Adipose tissue (tissue), 3 donors: Measurements from ENCODE around the gene SMIM28. TPM values are rescaled to one million over a fixed set of nuclear protein-coding genes. Genes with fewer than 3 reads are reported as not detected.
"Not testable (repeated sequence)": the region's sequence is repeated elsewhere in the genome, so short reads cannot be mapped to it uniquely, and the experiment has no call there.

Experiments
- H3K27ac ChIP-seq: one replicate; pipeline ENCODE4 v1.5.1; 2013; ENCODE audit warnings: low read depth, low read length
- WGBS, 3 donors: extraction: QIAGEN DNeasy Blood & Tissue Kit; methylation state at CpG; one replicate each; pipeline ENCODE4 v1.1.7; 2013; 5-methylcytosine and 5-hydroxymethylcytosine counted together
- polyA plus RNA-seq, 3 donors: library from polyadenylated mRNA; stranded (reverse); fragments of 200-250 nt; gene quantifications; one replicate each; pipeline ENCODE4 v1.2.3, GENCODE V29; 2013
- donor health status: healthy with polysubstance abuse.
- donor health status: Bipolar disorder and iron deficiency.
- donor health status: healthy.

Gene SMIM28
- not detected for polyA plus RNA-seq

DNA sequence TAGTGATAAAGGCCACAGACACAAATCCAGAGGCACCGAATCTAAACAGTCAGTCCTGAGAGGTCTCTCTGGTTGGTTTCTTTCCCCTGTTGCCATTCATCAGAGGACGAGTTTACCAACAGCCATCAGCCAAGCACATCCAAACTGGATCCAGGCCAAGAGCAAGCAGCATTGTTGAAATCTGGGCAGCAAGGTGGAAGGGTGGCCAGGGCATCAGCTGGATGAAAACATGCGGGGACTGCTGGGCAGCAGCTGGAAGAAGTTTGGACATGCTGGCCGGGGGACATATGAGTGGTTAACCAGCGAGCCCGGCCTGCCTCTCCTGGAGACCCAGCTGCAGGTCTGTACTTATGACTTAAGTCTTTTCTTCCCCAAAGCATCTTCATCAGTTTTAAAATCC is at the start of gene SMIM28:
Gene SMIM28 (plus strand): TSS at position 62 of the 400 bp plus-strand sequence. CDS start 168 bp downstream, at position 230.
- H3K27ac ChIP-seq, result no peak within 1 kb of the TSS
- WGBS, 3 donors, result 84 to 92% (median 87%) methylated on average over 6 of the region's 6 CpGs

DNA sequence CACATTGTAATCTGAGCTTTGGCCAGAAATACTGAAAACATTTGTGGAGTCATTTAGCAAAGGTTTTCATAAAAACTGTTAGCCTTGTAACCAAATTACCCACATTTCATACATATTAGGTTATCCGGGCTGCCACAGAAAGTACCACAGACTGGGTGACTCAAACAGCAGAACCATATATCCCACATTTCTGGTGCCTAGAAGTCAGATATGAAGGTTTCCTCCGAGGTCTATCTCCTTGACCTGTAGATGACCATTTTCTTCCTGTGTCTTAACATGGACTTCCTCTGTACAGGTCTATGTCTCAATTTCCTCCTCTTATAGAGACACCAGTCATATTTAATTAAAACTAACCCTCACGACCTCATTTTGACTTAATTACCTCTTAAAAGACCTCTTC is 49.5 kb upstream of the SMIM28 start:
- 48 to 73% (median 58%) methylated on average over 3 of the region's 3 CpGs for WGBS, 3 donors
- H3K27ac ChIP-seq, result no peak overlapping the region

DNA sequence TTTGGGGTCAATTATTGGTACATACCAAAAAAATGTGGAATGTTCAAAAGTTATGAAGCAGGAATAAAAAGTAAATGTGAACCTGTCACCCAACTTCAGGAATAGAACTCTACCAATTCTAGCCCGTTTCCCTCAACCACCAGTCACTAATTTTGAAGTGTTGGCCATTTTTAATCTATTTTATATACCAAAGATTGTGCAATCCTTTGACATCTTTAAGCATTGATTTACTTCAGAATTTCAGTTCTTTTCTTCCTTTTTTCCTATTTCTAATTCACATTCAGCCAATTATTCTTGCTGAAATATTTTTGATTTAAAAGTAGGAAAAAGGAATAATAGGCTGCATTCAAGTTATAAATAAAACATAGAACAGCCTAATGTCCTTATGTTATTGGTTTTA is 46.9 kb upstream of the SMIM28 start:
- 94 to 97% (median 97%) methylated on average over 1 of the region's 1 CpG for WGBS, 3 donors
- H3K27ac ChIP-seq, result no peak overlapping the region

DNA sequence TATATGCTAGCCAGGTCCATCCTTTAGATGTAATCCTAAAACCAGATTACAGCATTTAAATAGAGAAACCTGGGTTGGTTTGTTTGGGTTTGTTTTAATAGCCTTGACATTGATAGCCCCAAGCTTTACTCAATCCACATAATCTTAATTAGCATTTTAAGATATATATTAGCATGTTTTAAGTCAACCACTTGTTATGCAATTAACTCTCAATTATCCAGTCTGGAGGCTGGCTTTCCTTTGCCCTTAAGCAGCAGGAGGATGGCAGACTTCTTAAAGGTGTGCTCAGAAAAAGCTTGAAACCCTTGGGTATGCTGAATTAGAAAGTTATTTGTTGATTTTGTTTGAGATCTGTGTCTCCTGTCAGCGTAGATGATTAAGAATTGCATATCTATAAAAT is 46.3 kb upstream of the SMIM28 start:
- no peak overlapping the region for H3K27ac ChIP-seq
- WGBS, 3 donors, result 64 to 82% (median 77%) methylated on average over 1 of the region's 1 CpG

DNA sequence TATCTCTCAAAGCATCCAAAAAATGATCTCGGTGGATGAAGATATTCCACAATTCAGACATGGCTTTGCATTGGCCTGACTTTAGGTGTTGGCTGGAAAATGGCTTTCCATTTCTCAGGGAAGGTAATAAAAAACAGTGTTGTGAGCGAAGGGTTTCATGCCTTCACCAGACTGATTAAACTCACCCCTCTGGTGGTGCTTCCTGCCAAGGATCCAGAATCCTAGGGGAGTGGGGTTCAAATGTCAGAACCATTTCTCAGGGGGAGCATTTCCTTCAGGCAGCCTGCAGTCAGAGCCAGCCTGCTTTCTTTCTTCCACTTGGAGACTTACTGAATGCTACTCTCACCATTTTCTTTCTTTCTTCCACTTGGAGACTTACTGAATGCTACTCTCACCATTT is 45.7 kb upstream of the SMIM28 start:
- no peak overlapping the region for H3K27ac ChIP-seq
- 67 to 76% (median 71%) methylated on average over 2 of the region's 2 CpGs for WGBS, 3 donors

DNA sequence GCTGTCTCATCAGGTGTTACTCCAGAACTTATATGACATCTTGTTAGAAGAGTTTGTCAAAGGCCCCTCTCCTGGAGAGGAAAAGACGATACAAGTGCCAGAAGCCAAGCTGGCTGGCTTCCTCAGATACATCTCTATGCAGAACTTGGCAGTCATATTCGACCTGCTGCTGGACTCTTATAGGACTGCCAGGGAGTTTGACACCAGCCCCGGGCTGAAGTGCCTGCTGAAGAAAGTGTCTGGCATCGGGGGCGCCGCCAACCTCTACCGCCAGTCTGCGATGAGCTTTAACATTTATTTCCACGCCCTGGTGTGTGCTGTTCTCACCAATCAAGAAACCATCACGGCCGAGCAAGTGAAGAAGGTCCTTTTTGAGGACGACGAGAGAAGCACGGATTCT is 43.7 kb upstream of the SMIM28 start:
- 93 to 95% (median 94%) methylated on average over 14 of the region's 14 CpGs for WGBS, 3 donors

DNA sequence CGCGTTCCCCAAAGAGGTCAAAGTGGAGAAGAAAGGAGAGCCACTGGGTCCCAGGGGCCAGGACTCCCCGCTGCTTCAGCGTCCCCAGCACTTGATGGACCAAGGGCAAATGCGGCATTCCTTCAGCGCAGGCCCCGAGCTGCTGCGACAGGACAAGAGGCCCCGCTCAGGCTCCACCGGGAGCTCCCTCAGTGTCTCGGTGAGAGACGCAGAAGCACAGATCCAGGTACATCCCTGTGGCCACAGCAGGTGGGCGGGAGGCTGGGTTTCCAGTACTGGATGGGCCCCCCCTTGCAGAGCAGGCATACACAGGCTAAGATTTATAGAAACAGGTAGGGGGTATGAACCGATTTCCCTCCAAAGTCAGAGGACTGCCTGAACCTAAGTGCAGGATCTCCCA is 42.7 kb upstream of the SMIM28 start:
- 94 to 95% (median 94%) methylated on average over 13 to 14 of the region's 14 CpGs for WGBS, 3 donors
- H3K27ac ChIP-seq, result no peak overlapping the region

More for the DNA sequence above, 43.7 kb upstream of the SMIM28 start:
- no peak overlapping the region for H3K27ac ChIP-seq

DNA sequence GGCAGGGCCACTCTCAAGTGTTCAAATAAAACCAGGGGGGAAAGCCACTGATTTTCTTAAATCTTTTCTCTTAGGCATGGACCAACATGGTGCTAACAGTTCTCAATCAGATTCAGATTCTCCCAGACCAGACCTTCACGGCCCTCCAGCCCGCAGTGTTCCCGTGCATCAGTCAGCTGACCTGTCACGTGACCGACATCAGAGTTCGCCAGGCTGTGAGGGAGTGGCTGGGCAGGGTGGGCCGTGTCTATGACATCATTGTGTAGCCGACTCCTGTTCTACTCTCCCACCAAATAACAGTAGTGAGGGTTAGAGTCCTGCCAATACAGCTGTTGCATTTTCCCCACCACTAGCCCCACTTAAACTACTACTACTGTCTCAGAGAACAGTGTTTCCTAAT is 41.5 kb upstream of the SMIM28 start:
- H3K27ac ChIP-seq, result no peak overlapping the region
- 92 to 96% (median 92%) methylated on average over 8 of the region's 8 CpGs for WGBS, 3 donors

DNA sequence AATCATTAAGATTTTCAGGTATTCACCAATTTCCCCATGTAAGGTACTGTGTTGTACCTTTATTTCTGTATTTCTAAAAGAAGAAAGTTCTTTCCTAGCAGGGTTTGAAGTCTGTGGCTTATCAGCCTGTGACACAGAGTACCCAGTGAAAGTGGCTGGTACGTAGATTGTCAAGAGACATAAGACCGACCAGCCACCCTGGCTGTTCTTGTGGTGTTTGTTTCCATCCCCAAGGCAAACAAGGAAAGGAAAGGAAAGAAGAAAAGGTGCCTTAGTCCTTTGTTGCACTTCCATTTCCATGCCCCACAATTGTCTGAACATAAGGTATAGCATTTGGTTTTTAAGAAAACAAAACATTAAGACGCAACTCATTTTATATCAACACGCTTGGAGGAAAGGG is 40.6 kb upstream of the SMIM28 start:
- WGBS, 3 donors, result 91 to 96% (median 92%) methylated on average over 4 of the region's 4 CpGs

DNA sequence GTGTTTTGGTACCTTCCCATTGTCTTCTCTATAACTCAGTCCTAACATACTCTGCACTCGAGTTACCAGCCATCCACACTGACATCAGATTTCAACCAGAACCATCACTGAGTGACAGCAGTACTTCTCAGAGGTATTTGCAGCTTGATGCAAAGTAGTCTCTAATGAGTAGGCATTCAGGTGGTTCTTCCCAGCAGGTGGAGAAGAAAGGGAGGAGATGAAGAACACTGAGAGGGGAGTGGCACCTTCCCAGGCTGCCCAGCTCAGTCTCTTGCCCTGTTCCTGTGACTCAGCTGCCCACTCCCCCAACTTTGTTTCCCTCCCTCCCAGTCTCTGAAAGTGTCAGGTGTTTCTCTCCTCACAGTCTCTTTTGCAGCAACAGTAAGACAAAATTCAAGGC is 38.7 kb upstream of the SMIM28 start:
- WGBS, 3 donors, result 63 to 77% (median 75%) methylated on average over 1 of the region's 1 CpG
- H3K27ac ChIP-seq, result no peak overlapping the region

More for the DNA sequence above, 40.6 kb upstream of the SMIM28 start:
- H3K27ac ChIP-seq, result no peak overlapping the region

DNA sequence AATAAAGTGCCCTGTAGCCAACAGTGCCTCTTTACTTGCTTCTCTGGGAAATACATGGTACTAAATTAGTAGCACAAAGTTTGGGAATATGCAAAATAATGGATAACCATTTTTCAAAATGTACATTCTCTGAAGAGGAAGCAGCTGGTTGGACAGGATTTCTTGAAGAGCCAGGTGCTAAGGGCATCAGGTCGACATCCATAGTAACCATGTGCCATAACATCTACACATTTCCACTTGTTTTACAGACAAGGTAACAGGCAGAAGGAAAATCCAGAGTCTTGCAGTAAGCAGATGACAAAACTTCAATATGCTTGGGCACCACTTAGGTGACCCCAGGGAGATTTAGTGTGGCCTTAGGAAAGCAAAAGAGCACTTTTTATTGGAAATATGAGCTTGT is 36.5 kb upstream of the SMIM28 start:
- 59 to 78% (median 70%) methylated on average over 1 of the region's 1 CpG for whole genome bisulfite sequencing, 3 donors
- no peak overlapping the region for H3K27ac ChIP-seq

DNA sequence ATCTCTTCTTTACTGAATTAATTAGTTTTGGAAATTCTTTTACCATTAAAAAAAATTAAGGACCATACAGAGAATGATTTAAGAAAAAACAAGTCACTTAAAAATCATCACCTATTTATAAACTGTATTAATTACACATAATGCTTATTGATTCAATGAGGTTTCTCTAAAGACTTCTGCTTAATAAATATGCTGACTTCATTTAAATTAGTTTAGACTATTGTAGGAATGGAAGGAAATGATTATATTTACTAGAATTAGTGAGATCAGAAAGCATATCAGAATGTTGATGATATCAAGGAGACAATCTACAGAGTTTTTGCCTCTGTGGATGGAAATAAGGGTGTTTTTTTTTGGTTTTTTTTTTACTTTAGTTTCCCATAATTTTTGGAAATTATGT is 34.6 kb upstream of the SMIM28 start:
- no peak overlapping the region for H3K27ac ChIP-seq

DNA sequence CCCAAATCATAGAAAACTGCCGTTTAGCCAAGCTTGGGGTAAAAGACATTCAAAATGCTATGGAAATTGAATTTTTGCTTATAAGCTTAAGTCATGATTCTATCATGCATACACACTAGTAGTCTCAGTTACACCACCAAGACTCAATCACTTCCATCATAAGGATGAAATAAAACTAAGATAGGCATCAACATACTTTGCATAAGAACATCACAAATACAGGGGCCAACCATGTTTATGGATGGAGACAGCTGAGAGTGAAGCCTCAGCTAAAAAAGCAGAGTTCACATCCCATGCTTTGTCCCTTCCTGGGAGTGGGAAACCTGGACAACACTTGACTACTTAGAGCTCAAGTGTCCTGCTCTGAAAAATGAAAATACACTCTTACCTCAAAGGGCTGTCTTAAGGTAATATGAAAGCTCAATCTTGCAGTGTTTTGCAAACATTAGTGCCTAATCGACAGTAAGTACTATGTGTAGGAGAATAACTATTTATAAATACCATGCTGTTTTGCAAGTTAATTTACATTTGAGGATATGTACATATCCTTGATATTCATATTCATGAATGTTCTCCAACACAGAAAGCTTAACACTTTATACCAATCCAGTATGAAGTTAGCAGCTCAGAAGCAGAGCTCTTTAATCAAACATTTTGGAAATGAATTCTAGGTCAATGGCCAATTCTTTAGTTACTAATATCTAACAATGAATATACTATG is 32.0 kb upstream of the SMIM28 start:
- WGBS, 3 donors, result 73 to 81% (median 80%) methylated on average over 2 of the region's 2 CpGs
- H3K27ac ChIP-seq, result no peak overlapping the region

DNA sequence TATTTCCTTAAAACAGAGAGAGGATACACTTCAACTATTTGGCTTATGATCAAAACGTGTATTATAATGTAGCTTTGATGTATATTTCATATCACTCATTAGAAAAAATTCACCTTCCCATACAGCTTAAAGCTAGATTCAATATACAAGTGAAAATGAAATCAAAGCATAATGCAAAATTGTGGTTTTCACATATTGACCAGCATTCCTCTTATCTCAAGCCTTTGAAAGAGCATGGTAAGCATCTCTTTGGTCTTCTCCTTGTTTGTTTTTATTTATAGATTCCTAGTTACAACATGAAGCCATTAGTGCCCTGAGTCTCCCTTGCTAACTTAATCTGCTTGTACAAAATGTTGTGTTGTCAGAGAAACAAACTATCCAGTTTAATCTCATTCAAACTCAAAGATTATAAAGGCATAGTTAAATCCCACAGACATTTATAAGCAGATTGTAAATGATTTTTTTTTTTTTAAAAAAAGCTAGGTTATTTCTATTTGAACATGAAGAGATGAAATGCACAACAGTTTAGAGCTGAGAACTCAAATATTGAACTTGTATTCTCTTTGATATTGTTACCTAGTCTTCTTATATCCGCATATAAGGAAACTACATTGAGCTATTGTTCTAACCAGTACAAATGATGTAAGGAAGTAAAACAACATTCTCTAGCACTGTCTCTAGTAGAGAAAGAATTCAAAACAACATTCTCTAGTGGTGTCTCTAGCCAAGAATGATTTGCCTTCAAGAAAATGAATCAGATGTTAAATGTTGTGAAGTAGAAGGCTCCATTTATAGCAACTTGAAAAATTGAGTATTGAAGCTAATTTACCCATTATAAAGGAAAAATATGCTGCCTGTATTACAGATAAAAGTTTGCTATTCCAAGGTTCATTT is 31.2 kb upstream of the SMIM28 start:
- no peak overlapping the region for H3K27ac ChIP-seq
- WGBS, 3 donors, result 61 to 77% (median 67%) methylated on average over 2 of the region's 2 CpGs

DNA sequence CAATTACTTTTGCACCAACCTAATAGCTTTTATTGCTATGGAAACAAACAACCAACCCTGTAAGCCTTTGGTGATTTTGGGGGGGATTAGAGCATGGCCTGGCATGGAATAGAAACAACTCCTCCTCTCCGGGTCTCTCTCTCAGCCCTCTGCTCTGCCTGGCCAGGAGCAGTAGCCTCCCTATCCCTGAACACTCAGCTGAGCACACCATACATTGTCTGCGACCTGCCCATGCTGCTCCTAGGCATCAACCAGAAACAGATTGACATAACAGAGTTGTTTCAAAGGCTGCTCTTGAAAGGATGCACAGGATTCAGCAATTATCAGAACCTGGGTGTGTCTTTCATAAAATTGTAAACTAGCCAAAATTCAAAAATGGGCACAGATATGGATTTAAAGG is 29.8 kb upstream of the SMIM28 start:
- 74 to 80% (median 76%) methylated on average over 2 of the region's 2 CpGs for WGBS, 3 donors
- no peak overlapping the region for H3K27ac ChIP-seq

DNA sequence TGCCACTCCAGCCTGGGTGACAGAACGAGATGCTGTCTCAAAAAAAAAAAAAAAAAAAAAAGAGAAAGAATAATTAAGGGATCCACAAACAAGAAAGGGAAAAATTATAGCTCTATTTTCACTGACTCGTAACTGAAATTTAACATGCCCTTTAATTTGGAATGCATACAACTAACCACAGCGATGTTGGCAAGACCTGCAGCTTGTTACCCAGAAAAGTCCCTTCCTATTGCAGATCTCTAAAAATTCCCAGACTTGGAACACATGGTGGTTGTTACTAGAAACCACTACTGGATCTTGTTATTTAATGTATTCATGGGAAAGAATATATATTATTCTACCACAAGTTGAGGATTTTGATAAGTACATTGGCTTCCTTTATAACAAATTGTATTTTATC is 27.8 kb upstream of the SMIM28 start:
- 87 to 89% (median 88%) methylated on average over 3 of the region's 3 CpGs for WGBS, 3 donors
- no peak overlapping the region for H3K27ac ChIP-seq

DNA sequence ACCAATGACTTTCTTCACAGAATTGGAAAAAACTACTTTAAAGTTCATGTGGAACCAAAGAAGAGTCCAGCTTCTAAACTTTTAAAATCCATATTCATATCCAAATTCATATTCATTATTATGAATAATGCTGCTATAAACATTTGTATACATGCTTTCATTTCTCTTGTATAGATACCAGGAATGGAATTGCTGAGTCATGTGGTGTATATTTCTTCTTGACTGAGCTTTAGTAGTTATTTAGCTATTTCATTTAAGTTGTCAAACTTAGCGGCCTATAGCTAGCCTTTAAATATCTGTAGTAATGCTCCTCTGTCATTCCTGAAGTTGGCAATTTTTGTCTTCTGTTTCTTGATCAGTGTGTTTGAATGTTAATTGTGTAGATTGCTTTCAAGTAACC is 19.8 kb upstream of the SMIM28 start:
- WGBS, 3 donors, result 71 to 88% (median 85%) methylated on average over 1 of the region's 1 CpG
- no peak overlapping the region for H3K27ac ChIP-seq

DNA sequence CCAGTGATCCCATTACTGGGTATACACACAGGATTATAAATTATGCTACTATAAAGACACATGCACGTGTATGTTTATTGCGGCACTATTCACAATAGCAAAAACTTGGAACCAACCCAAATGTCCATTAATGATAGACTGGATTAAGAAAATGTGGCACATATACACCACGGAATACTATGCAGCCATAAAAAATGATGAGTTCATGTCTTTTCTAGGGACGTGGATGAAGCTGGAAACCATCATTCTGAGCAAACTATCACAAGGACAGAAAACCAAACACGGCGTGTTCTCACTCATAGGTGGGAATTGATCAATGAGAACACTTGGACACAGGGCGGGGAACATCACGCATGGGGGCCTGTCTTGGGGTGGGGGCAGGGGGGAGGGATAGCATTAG is 9.0 kb upstream of the SMIM28 start:
- not testable (repeated sequence) for H3K27ac ChIP-seq
- 89 to 96% (median 92%) methylated on average over 8 of the region's 8 CpGs for WGBS, 3 donors

DNA sequence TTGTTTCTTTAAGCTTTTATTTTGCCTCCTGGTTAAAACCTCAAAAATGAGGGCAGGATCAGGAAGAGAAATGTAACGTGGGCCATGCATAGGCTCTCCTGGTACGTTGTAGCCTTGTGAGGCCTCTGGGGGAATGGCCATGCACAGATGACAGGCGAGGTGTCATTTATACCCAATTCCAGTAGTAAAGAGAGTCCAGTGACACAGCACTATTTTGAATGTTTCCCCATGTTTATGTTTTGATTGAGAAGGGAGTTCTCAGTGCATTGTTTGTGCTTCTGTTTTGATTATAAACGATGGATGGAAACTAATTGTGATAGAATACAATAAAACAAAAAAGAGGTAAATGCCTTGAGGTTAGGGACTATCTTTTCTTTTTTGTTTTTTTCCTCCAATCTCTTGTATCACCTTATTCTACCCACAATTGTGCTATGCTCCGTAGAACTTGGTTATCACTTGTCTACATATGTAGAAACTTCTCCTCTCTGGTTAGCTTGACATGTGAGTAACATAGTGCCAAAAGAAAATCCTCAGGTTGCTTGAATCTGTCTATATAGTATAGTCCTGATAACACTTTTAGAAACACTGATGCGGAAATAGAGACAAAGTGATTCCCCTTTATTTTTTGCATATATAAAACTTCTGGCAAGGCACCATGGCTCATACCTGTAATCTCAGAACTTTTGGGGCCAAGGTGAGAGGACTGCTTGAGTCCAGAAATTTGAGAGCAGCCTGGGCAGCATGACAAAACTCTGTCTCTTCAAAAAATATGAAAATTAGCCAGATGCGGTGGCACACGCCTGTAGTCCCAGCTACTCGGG is 6.9 kb upstream of the SMIM28 start:
- 62 to 85% (median 79%) methylated on average over 9 of the region's 9 CpGs for WGBS, 3 donors
- H3K27ac ChIP-seq, result no peak overlapping the region
